ENCODE results near the gene TYMP.
"Not testable (repeated sequence)": the region's sequence is repeated elsewhere in the genome, so short reads cannot be mapped to it uniquely, and the experiment has no call there.

The TYMP gene

GRCh38 chr22:50544078-50544745 lies 14.4 kb upstream of the TYMP start:
- peak overlapping the region; percentile 78 for H3K27ac ChIP-seq
- no peak for DNase-seq (ENCODE audit: low read depth, low spot score)

- H3K27ac ChIP-seq = peak overlapping the region; percentile 98
- DNase-seq (ENCODE audit: low read depth, low spot score) = no peak
Observed at GRCh38 chr22:50542416-50542927, 12.7 kb upstream of the TYMP start.

GRCh38 chr22:50541667-50542026 lies 11.8 kb upstream of the TYMP start:
- DNase-seq (ENCODE audit: low read depth, low spot score) = peak; percentile 97
- peak overlapping the region; percentile 98 for H3K27ac ChIP-seq

- H3K27ac ChIP-seq = peak overlapping the region; percentile 98
- no peak for DNase-seq (ENCODE audit: low read depth, low spot score)
Observed at GRCh38 chr22:50540381-50540780, 10.6 kb upstream of the TYMP start.

- H3K27ac ChIP-seq = peak overlapping the region; percentile 98
- no peak for DNase-seq (ENCODE audit: low read depth, low spot score)
Observed at GRCh38 chr22:50537765-50538164, 8.0 kb upstream of the TYMP start.

GRCh38 chr22:50536226-50536625 lies 6.4 kb upstream of the TYMP start:
- DNase-seq (ENCODE audit: low read depth, low spot score) = no peak
- no peak overlapping the region for H3K27ac ChIP-seq

- H3K27ac ChIP-seq = no peak overlapping the region
- DNase-seq (ENCODE audit: low read depth, low spot score) = no peak
Observed at GRCh38 chr22:50535113-50535512, 5.3 kb upstream of the TYMP start.

GRCh38 chr22:50533856-50534711 lies 4.3 kb upstream of the TYMP start:
- DNase-seq (ENCODE audit: low read depth, low spot score); H3K27ac ChIP-seq: not testable (repeated sequence)

GRCh38 chr22:50532824-50533796 lies 3.3 kb upstream of the TYMP start:
- no peak for DNase-seq (ENCODE audit: low read depth, low spot score)

GRCh38 chr22:50531962-50532674 lies 2.3 kb upstream of the TYMP start:
- peak overlapping the region; percentile 94 for H3K27ac ChIP-seq
- DNase-seq (ENCODE audit: low read depth, low spot score) = no peak

More at GRCh38 chr22:50532824-50533796, 3.3 kb upstream of the TYMP start:
- peak overlapping the region; percentile 94 for H3K27ac ChIP-seq

- peak overlapping the region; percentile 94 for H3K27ac ChIP-seq
- no peak for DNase-seq (ENCODE audit: low read depth, low spot score)
Observed at GRCh38 chr22:50531546-50531961, 1.7 kb upstream of the TYMP start.

GRCh38 chr22:50530877-50531545 lies 1.2 kb upstream of the TYMP start:
- peak overlapping the region; percentile 94 for H3K27ac ChIP-seq
- no peak for DNase-seq (ENCODE audit: low read depth, low spot score)

- peak overlapping the region; percentile 94 for H3K27ac ChIP-seq
Observed at GRCh38 chr22:50530580-50530876, 716 bp upstream of the TYMP start.

GRCh38 chr22:50529416-50529896 lies 356 bp downstream of the TYMP start:
- H3K27ac ChIP-seq = peak overlapping the region; percentile 94
- no peak for DNase-seq (ENCODE audit: low read depth, low spot score)

More at GRCh38 chr22:50530580-50530876, 716 bp upstream of the TYMP start:
- no peak for DNase-seq (ENCODE audit: low read depth, low spot score)

- no peak for DNase-seq (ENCODE audit: low read depth, low spot score)
- peak overlapping the region; percentile 94 for H3K27ac ChIP-seq
Observed at GRCh38 chr22:50528682-50529415, 963 bp downstream of the TYMP start.

- H3K27ac ChIP-seq = peak overlapping the region; percentile 94
- DNase-seq (ENCODE audit: low read depth, low spot score) = no peak
Observed at GRCh38 chr22:50527921-50528681, 1.7 kb downstream of the TYMP start.

Measured in epithelial cell of prostate (primary cell).